Astrocyte of the spinal cord (primary cell): Measurements from ENCODE around the gene CHCHD6.

Experiments
- DNase-seq: peaks from one replicate; pipeline ENCODE4 v3.0.0; 2011; ENCODE audit warnings: low read depth, low spot score
- H3K4me3 ChIP-seq: 2 replicates; pipeline ENCODE4 v1.5.1; 2011; ENCODE audit warnings: low read depth, mild to moderate bottlenecking, low read length, moderate library complexity
- CTCF ChIP-seq: IDR thresholded peaks from 2 replicates; pipeline ENCODE4 v1.5.1; 2012; ENCODE audit warnings: low read depth, mild to moderate bottlenecking, low read length, inconsistent platforms
- in situ Hi-C: cut with HindIII; loops from 2 replicates; pipeline ENCODE4 v1.10.0; 2017; ENCODE audit warnings: low sequenced_read_pairs

The CHCHD6 gene

GRCh38 chr3:126685021-126685420 lies 19.0 kb upstream of the CHCHD6 start:
- peak; percentile 6 for DNase-seq
- in situ Hi-C loops, result no loop called here
- no peak for TF ChIP-seq CTCF
- H3K4me3 ChIP-seq, result no peak overlapping the region

- H3K4me3 ChIP-seq, result no peak overlapping the region
- in situ Hi-C loops, result no loop called here
- peak; percentile 28 for DNase-seq
- TF ChIP-seq CTCF, result no peak
These were observed 18.5 kb upstream of the CHCHD6 start for GRCh38 chr3:126685493-126685892.

- no peak for TF ChIP-seq CTCF
- no peak for DNase-seq
- H3K4me3 ChIP-seq, result no peak overlapping the region
- in situ Hi-C loops, result no loop called here
These were observed 12.3 kb upstream of the CHCHD6 start for GRCh38 chr3:126691765-126692164.

GRCh38 chr3:126692858-126693257 lies 11.2 kb upstream of the CHCHD6 start:
- TF ChIP-seq CTCF, result peak; percentile 18
- no peak for DNase-seq
- in situ Hi-C loops, result no loop called here
- no peak overlapping the region for H3K4me3 ChIP-seq

- TF ChIP-seq CTCF, result no peak
- in situ Hi-C loops, result no loop called here
- no peak overlapping the region for H3K4me3 ChIP-seq
- DNase-seq, result no peak
These were observed 10.1 kb upstream of the CHCHD6 start for GRCh38 chr3:126693921-126694320.

GRCh38 chr3:126696701-126697267 lies 7.3 kb upstream of the CHCHD6 start:
- in situ Hi-C loops, result no loop called here
- no peak overlapping the region for H3K4me3 ChIP-seq
- no peak for TF ChIP-seq CTCF
- no peak for DNase-seq

- in situ Hi-C loops, result no loop called here
- no peak for TF ChIP-seq CTCF
- H3K4me3 ChIP-seq, result no peak overlapping the region
- DNase-seq, result no peak
These were observed 5.0 kb upstream of the CHCHD6 start for GRCh38 chr3:126699011-126699410.
